CD1c-positive myeloid dendritic cell (primary cell): ENCODE measurements around the gene NRF1.

Source experiments
- DNase-seq: peaks from one replicate; pipeline ENCODE4 v3.0.0-alpha.2; 2016; ENCODE audit errors: extremely low spot score

Gene NRF1

GRCh38 chr7:129684777-129685176 lies 73.3 kb downstream of the NRF1 start:
- DNase-seq: no peak

- DNase-seq: no peak
Measured at GRCh38 chr7:129686063-129686462, 74.5 kb downstream of the NRF1 start.

- no peak for DNase-seq
Measured at GRCh38 chr7:129688503-129689222, 77.1 kb downstream of the NRF1 start.

DNA sequence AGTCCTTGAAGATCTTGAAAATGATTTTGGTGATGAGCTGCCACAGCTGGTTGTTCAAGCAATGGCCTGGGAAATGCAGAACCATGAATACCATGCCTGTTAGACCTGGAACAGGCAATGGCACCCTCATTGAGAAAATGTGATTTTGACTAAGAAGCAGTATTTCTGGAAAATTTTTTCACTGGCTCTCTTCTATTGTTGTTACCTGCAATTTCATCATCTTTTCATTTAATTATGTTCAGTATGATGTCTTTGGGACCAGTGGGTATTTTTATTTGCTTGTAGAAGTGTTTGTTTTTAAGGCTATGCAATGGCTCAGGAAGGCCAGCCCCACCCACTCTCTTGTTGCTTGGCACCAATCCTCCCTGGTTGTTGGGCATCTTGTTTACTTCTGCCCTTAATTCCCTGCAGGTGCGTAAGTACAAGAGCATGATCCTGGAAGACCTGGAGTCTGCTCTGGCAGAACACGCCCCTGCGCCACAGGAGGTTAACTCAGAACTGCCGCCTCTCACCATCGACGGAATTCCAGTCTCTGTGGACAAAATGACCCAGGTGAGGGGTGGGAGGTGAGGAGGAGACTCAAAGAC lies 78.6 kb downstream of the NRF1 start:
- no peak for DNase-seq

DNA sequence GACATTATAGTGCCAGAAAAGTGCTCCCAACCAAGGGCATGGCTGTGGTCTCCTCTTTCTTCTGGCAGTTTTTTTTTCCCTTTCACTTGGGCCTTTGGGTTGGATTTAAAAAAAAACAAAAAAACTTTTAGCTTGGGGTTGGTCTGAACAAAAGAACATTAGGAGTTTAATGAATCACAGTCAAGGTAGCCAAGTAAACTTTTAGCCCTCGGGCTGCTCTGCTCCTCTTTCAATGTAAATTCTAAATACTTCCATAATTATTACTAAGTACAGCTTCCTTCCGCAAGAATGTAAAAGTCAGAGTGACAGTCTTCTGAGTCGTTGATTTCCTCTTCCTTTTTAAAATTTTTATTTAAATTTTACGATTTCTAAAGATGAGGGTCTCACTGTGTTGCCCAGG lies 79.2 kb downstream of the NRF1 start:
- DNase-seq: no peak

DNA sequence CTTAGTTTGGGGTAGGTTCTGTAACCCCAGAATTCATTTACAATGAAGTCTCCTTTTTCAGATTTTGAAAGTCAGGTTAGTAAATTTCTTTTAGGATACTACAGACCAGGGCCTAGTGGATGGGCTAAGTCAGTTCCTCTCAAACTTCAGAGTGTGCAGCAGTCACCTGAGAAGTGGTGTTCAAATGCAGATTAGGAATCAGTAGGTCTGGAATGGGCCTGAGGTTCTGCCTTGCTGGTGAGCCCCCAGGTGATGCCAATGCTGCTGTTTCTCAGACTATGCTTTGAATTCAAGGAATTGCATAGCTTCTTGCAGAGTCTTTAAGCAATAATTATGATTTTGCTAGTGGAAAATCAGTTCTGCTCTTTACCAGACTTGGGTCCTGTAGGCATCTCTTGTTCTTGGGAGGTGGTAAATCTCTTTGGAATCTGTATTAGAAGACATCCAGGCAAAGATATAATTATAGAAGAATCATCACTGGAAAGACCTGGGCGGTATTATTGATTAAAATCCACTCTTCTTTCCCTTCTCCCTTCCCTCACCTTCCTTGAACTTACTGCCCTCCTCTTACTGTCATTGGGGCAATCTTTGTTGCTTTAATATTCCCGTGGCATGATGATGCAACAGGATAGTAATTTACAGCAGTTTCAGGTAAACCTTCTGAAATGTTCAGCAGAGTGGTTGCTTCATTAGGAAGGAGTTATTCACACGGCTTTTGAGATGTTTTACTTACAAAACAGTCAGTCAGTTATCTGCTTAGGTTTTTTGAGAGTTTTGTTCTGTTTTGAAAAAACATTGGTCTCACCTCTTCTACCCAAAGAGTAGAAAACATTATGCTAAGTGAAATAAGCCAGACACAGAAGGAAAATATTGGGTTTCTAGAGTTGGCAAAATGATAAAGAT lies 87.2 kb downstream of the NRF1 start:
- DNase-seq: no peak

DNA sequence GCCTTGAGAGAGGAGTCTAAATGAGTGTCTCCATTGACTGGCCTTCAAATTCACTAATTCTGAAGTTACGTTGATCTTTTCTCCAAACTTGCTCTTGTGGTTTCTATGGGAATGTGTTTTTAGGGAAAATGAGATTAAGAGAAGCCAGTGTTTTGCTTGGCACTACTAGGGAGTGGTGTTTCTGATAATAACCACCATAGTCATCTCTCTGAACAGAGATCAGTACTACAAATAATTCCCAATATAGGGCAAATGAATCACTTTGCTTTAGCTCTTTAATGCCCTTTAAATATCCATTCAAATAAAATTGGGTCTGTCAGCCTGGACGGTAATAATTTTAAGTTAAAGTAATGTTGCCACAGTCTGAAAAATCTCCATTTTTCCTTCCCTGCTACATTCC lies 90.8 kb downstream of the NRF1 start:
- no peak for DNase-seq

GRCh38 chr7:129702761-129703338 lies 91.3 kb downstream of the NRF1 start:
- DNase-seq: no peak

DNA sequence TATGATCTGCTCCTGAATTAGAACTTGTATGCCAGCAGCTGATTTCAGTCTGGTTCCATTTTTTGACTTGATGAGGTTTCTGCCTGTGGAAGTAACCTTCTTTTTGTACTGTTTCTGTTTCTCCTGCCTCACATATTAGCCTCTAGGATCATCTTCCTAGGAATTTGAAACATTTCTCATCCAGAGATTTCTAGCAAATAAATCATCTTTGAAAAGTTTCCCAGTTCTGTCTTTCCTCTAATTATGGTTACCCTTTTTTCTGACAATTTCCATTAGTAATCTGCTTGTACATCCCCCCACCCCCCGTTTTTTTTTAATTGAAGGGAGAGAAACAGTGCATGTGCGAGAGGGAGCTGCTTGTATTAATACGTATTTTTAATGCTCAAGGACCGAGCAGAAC lies 92.2 kb downstream of the NRF1 start:
- no peak for DNase-seq

DNA sequence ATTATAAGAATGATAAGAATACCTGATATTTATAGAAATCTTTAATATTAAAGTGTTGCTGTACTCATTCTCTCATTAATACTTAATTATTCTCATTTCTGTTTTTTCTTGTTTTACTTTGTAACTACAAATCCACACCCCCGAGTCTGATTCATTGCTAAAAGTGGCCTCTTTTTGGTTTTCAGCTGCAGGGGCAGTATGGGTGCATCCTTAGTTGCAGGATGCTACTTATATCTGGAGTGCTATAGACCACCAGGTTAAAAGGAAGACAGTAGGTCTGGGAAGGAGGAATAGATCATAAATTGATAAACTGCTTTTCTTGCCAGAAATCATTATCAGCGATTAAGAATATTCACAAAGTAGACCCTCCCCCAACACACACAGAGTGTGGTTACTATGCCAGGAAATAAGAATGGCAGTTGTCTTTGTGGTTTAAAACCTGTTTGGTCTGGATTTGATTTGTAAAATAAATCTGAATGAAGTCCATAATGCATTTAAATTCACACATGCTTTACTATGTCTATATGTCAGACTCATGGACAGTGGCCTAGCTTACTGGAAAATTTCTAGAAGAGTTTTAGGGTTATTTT lies 96.5 kb downstream of the NRF1 start:
- no peak for DNase-seq

DNA sequence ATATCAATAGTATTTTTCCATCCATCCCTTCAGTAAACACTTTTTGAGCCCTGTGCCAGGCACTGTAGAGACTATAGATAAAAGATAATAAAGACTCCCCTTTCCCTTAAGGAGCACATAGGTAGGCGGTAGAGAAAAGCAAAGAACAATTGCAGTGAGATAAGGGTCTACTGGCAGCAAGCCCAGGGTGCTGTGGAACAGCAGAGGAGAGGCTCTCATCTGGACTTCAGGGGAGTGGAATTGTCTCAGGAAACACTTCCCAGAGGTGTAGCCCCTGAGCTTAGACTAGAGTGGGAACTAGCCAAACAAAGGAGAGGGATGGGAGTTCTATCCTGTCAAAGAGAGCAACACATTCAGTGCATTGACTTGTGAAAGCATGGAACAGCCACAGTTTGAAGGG lies 102.0 kb downstream of the NRF1 start:
- DNase-seq: no peak

- DNase-seq: no peak
Measured at GRCh38 chr7:129714514-129715063, 103.1 kb downstream of the NRF1 start.

DNA sequence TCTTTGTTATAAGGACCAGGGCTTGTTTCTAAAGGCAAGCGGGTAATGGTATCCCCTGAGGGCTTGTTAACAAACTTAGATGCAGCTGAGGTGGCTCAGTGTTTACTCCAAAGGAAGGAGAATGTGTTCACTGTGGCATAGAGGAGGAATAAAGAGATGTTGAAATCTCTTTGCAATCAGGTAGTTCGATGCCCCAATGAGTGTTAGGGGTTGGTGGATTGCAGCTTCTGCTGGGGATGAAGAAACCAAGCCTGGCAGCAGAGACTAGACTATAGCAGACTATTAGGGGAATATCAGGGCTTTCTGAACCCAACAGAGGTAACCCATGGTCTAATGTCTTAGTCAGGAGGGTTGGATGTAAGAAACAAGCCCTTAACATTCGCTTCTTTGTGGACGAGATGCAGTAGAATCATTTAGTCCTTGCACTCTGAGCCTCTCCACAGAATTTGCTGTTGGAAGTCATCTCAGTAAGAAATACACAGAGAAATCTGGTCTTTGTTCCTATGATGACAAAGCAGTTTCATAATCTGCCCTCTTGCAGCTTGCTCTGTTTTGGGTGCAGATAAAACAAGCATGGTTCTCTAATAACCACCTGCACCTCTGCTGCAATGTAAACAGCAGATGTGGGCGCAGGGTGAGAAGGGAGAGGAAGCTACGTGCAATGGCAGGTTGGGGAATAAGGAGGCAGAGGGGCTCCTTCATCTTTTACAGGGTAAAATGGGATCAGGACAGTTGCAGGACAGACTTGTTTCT lies 108.6 kb downstream of the NRF1 start:
- DNase-seq: peak; percentile 27

DNA sequence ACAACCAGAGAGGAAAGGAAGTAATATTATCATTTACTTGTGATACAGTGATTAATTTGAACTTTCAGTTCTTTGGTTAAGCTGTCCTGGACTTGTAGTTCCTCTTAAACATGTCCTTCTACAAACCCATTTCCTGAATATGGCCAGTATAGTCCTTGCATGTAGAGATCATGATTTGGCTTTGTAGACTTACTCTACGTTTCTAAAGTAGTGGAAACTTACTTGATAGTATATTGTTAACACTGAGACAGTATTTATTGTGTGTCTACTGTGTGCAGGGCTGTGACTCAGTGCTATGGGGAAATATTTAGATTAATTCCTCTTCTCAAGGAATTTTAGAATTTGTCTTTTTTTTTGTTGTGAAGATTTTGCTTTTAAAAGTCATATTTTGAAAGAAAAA lies 109.5 kb downstream of the NRF1 start:
- peak; percentile 45 for DNase-seq

- DNase-seq: no peak
Measured at GRCh38 chr7:129723679-129724078, 112.2 kb downstream of the NRF1 start.

- DNase-seq: no peak
Measured at GRCh38 chr7:129724796-129725195, 113.3 kb downstream of the NRF1 start.

DNA sequence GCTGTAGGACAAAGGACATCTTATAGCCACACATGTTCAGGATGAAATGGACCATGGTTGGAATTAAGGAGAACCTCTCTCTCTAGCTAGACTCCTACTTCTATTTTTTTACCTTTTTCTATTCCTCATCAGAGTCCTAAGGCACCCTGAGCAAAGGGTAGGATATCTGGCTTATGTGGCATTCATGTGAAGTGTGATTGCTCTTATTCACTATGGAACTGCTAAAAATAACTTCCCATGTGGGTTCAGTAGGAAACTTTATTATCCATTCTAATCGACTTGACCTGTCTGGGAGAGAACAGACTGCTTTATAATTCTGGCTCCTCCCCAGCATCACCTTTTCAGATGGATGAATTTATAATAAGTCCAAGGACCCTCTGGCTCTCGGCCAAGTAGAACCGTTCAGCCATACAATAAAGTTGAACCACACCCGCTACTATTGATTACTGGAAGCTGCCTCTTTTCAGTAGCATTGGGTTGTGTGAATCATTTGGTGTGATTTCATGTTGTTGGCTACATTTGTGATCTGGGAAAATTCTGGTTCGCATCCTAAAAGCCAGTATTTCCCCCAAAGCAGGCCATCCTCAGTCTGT lies 117.5 kb downstream of the NRF1 start:
- no peak for DNase-seq

GRCh38 chr7:129729511-129729910 lies 118.0 kb downstream of the NRF1 start:
- DNase-seq: no peak

- no peak for DNase-seq
Measured at GRCh38 chr7:129730159-129730558, 118.6 kb downstream of the NRF1 start.

GRCh38 chr7:129734400-129734799 lies 122.9 kb downstream of the NRF1 start:
- DNase-seq: no peak

GRCh38 chr7:129739427-129739826 lies 127.9 kb downstream of the NRF1 start:
- no peak for DNase-seq
